ACC112 (cell line): Measurements from ENCODE around the gene URM1.
"Not testable (repeated sequence)": the region's sequence is repeated elsewhere in the genome, so short reads cannot be mapped to it uniquely, and the experiment has no call there.

ENCODE experiments used
- H2AFZ ChIP-seq: fragments of 200-600 bp; sonication (generic); one replicate; pipeline ENCODE4 v1.6.0; 2017; ENCODE audit warnings: antibody characterized with exemption, low read length; ENCODE audit not compliant: unreplicated experiment
- H3K27ac ChIP-seq: fragments of 200-600 bp; sonication (generic); 2 replicates; pipeline ENCODE4 v1.5.1; 2014; ENCODE audit warnings: low read depth, mild to moderate bottlenecking, antibody characterized with exemption, low read length, moderate library complexity
- H3K27me3 ChIP-seq: fragments of 200-600 bp; sonication (generic); 2 replicates; pipeline ENCODE4 v1.6.1; 2014; ENCODE audit warnings: mild to moderate bottlenecking, antibody characterized with exemption, low read length, moderate library complexity, mixed read lengths; ENCODE audit not compliant: insufficient read depth
- H3K36me3 ChIP-seq: fragments of 200-600 bp; sonication (generic); 2 replicates; pipeline ENCODE4 v1.6.1; 2016; ENCODE audit warnings: mild to moderate bottlenecking, antibody characterized with exemption, low read length, moderate library complexity, mixed read lengths; ENCODE audit not compliant: insufficient read depth
- H3K4me1 ChIP-seq: fragments of 200-600 bp; sonication (generic); one replicate; pipeline ENCODE4 v1.6.1; 2016; ENCODE audit warnings: low read length, mixed read lengths; ENCODE audit not compliant: insufficient read depth, unreplicated experiment, control insufficient read depth
- H3K4me3 ChIP-seq: fragments of 200-600 bp; sonication (generic); 2 replicates; pipeline ENCODE4 v1.5.1; 2014; ENCODE audit warnings: mild to moderate bottlenecking, low read depth, low read length
- H3K79me2 ChIP-seq: fragments of 200-600 bp; sonication (generic); one replicate; pipeline ENCODE4 v1.6.0; 2016; ENCODE audit warnings: low read length; ENCODE audit not compliant: control insufficient read depth, unreplicated experiment, insufficient read depth

Gene URM1

GRCh38 chr9:128337936-128338335 is 33.2 kb upstream of the URM1 start:
- H3K36me3 ChIP-seq, result no peaks in the 10 kb centered on the region
- no peak overlapping the region for H2AFZ ChIP-seq
- H3K27ac ChIP-seq, result no peak overlapping the region
- no peak overlapping the region for H3K4me3 ChIP-seq
- no peaks in the 10 kb centered on the region for H3K4me1 ChIP-seq
- no peaks in the 10 kb centered on the region for H3K27me3 ChIP-seq
- H3K79me2 ChIP-seq, result no peaks in the 10 kb centered on the region

GRCh38 chr9:128338852-128339614 is 32.1 kb upstream of the URM1 start:
- H3K27ac ChIP-seq, H3K4me1 ChIP-seq, H3K79me2 ChIP-seq, H3K4me3 ChIP-seq, H3K27me3 ChIP-seq, H2AFZ ChIP-seq, H3K36me3 ChIP-seq: not testable (repeated sequence)

GRCh38 chr9:128339761-128340690 is 31.1 kb upstream of the URM1 start, which contains the start of gene SLC27A4:
Gene SLC27A4 (plus strand): TSS chr9:128340527. CDS start chr9:128343133, 2,606 bp downstream.
- Histone ChIP-seq H3K4me3 (peak within 1 kb of the TSS; percentile 93), H3K27ac (no peak within 1 kb of the TSS), H3K4me1 (no peaks in the 10 kb centered on the region), H3K27me3 (no peaks in the 10 kb centered on the region), H2AFZ (peak within 1 kb of the TSS; percentile 99), H3K36me3 (no peaks in the 10 kb centered on the region), H3K79me2 (no peaks in the 10 kb centered on the region)

GRCh38 chr9:128340691-128341434 is 30.3 kb upstream of the URM1 start:
- Histone ChIP-seq H2AFZ (peak overlapping the region; percentile 10), H3K4me1 (no peaks in the 10 kb centered on the region), H3K36me3 (no peaks in the 10 kb centered on the region; the same call in 1 of the 2 replicates), H3K79me2 (no peaks in the 10 kb centered on the region), H3K27me3 (no peaks in the 10 kb centered on the region), H3K27ac (no peak overlapping the region), H3K4me3 (peak overlapping the region; percentile 93)

- H3K27ac ChIP-seq, result no peak overlapping the region
- no peaks in the 10 kb centered on the region; the same call in 1 of the 2 replicates for H3K36me3 ChIP-seq
- no peaks in the 10 kb centered on the region for H3K27me3 ChIP-seq
- H3K4me3 ChIP-seq, result peak overlapping the region; percentile 93
- H3K4me1 ChIP-seq, result no peaks in the 10 kb centered on the region
- H2AFZ ChIP-seq, result peak overlapping the region; percentile 10
- no peaks in the 10 kb centered on the region for H3K79me2 ChIP-seq
Measured at GRCh38 chr9:128341435-128341849, 29.7 kb upstream of the URM1 start.

GRCh38 chr9:128342971-128343680 is 28.0 kb upstream of the URM1 start:
- Histone ChIP-seq H3K27ac (no peak overlapping the region), H3K4me1 (no peaks in the 10 kb centered on the region), H3K4me3 (no peak overlapping the region), H3K27me3 (no peaks in the 10 kb centered on the region), H3K79me2 (no peaks in the 10 kb centered on the region), H2AFZ (no peak overlapping the region), H3K36me3 (no peaks in the 10 kb centered on the region; the same call in 1 of the 2 replicates)

GRCh38 chr9:128343855-128344254 is 27.3 kb upstream of the URM1 start:
- H3K4me3 ChIP-seq, result no peak overlapping the region

GRCh38 chr9:128344931-128345605 is 26.1 kb upstream of the URM1 start:
- Histone ChIP-seq H3K27me3 (no peaks in the 10 kb centered on the region), H3K4me3 (no peak overlapping the region), H3K79me2 (no peaks in the 10 kb centered on the region), H3K36me3 (no peaks in the 10 kb centered on the region; the same call in 1 of the 2 replicates), H3K4me1 (no peaks in the 10 kb centered on the region), H2AFZ (no peak overlapping the region), H3K27ac (no peak overlapping the region)

More at GRCh38 chr9:128343855-128344254, 27.3 kb upstream of the URM1 start:
- no peak overlapping the region for H3K27ac ChIP-seq
- no peak overlapping the region for H2AFZ ChIP-seq
- H3K36me3 ChIP-seq, result no peaks in the 10 kb centered on the region; the same call in 1 of the 2 replicates
- H3K4me1 ChIP-seq, result no peaks in the 10 kb centered on the region
- H3K79me2 ChIP-seq, result no peaks in the 10 kb centered on the region
- no peaks in the 10 kb centered on the region for H3K27me3 ChIP-seq

- no peaks in the 10 kb centered on the region; the same call in 1 of the 2 replicates for H3K36me3 ChIP-seq
- H3K4me3 ChIP-seq, result no peak overlapping the region
- no peak overlapping the region for H3K27ac ChIP-seq
Measured at GRCh38 chr9:128349125-128349524, 22.0 kb upstream of the URM1 start.

More at GRCh38 chr9:128349125-128349524, 22.0 kb upstream of the URM1 start:
- Histone ChIP-seq H3K79me2 (no peaks in the 10 kb centered on the region), H2AFZ (no peak overlapping the region), H3K4me1 (no peaks in the 10 kb centered on the region), H3K27me3 (no peaks in the 10 kb centered on the region)
